Left kidney (tissue), 2 donors: ENCODE data around the gene BCO2. TPM values are rescaled to one million over a fixed set of nuclear protein-coding genes. Genes with fewer than 3 reads are reported as not detected.

ENCODE experiments used
- DNase-seq: peaks from one replicate; pipeline ENCODE4 v3.0.0-alpha.2; 2013
- polyA plus RNA-seq: library from polyadenylated mRNA; unstranded; fragments of 120-200 nt; gene quantifications from one replicate; pipeline ENCODE4 v1.2.1, GENCODE V29; 2013; ENCODE audit not compliant: insufficient read length

The BCO2 gene
- polyA plus RNA-seq, 1 donor, result 8.1 TPM

DNA sequence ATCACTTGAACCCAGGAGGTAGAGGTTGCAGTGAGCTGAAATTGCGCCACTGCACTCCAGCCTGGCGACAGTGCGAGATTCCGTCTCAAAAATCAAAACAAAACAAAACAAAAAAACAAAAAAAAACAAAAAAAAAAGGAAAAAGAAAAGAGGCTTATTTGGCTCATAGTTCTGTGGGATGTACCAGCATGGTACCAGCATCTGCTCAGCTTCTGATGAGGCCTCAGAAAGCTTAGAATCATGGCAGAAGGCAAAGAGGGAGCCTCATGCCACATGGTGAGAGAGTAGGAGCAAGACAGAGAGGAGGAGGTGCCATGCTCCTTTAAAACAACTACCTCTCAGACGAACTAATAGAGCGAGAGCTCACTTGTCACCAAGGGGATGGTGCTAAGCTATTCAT is 40.3 kb downstream of the BCO2 start:
- no peak for DNase-seq

DNA sequence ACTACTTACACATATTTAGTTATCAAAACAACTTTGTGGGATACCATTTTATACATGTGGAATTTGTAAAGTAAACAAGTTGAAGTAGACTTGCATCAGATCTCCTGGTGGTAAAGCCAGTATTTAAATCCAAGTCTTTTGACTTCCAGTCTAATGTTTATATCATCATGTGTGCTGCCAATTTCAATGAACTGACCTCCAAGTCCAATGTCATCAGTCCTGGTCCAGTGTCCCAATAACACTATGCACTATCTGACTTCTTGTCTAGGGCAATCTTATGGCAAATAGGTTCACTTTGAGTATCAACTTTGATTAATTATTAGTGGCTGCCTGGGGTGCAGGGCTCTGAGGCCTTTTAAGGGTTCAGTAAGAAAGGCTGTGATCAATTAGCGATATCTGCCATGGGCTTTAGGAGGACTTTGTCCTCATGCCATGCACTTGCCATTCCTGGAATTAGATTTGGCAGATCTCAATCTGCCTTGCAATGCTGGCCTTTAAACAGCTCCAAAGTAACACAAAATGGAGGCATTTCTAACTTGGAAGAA is 41.3 kb downstream of the BCO2 start:
- no peak for DNase-seq

DNA sequence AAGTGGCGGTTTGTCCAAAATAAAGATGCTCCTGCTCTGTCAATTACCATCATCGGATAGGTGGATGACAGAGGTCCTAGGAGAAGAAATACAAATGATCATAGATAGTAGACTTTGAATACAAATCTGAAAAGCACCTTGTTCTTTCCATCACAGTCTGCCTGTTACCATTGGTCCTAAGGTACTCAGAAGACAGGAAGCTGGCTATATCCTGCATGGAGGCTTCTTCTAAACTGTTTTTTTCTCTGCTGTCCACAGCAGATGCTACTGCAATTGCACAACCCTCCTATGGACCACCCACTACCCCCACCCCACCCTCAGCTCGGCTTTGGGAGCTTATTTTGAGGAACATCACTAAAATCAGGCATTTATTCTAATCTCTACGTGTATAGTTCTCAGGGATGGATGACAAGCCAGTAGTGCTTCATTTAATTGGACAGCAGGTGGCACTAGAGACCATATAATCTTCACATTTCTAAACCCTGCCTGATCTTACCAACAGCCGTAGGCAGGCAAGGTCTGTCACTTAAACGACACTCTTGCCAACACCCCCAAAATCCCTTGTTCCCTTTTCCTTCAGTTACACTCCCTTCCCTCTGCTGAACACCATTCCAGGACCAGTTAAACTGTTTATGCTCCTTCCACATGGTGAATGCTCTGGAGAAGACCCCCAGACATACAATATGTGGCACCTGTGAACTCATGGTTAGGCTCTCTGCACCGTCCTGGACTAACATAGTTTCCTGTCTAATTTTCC is 44.3 kb downstream of the BCO2 start:
- peak; percentile 70 for DNase-seq

DNA sequence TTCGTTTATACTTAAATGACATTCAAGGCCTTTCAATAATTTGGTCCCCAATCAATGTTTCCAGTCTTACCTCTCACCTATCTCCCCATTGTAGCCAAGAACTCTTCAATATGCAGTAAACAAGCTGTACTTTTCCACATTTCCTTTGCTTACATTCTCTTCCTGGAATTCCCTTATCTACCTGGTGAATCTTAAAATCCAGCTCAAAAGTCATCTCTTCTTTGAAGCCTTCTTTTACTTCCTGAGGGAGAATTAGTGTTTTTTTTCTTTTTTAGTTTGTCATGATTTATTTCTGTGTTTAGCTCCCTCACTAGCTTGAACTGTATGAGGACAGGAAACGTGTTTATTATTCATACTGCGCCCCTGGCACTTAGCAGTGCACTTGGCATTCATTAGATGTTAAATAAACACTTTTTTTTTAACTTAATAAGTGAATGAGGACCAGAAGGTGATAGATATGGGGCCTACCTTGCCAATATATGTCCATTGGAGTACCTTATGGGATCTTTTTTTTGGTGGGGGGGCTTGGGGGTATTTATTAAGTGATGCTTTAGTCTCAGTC is 46.0 kb downstream of the BCO2 start:
- DNase-seq, result no peak

DNA sequence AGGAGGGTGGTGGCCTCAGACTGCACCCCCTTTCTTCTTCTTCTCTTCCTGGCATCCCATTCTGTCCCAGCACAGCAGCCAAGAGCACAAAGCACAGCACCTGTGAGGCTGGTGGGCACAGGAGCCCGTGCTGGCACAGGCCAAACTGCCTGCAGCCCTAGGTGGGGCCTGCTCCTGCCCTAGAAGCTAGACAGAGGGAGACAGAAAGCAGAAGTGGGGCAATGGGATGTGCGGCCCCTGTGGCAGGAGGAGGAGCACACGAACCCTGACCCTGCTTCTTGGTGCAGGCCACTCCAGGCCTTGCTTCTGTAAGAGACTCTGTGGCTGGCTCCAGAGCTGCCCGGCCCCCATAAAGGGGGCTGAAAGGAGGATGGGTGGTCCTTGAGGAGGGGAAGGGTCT is 47.0 kb downstream of the BCO2 start:
- DNase-seq, result no peak

DNA sequence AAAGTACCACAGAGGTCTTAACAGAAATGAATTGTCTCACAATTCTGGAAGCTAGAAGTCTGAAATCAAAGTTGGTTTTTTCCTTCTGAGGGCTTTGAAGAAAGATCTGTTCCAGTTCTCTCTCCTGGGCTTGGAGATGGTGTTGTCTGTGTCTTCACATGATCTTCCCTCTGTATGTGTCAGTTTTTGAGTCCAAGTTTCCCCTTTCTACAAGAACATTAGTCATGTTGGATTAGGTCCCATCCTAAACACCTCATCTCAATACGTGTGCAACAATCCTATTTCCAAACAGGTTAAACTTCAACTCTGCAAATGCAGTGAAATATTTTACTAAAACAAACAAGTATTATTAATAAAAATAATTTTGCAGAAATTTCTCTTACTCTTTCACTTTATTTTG is 47.8 kb downstream of the BCO2 start:
- no peak for DNase-seq

DNA sequence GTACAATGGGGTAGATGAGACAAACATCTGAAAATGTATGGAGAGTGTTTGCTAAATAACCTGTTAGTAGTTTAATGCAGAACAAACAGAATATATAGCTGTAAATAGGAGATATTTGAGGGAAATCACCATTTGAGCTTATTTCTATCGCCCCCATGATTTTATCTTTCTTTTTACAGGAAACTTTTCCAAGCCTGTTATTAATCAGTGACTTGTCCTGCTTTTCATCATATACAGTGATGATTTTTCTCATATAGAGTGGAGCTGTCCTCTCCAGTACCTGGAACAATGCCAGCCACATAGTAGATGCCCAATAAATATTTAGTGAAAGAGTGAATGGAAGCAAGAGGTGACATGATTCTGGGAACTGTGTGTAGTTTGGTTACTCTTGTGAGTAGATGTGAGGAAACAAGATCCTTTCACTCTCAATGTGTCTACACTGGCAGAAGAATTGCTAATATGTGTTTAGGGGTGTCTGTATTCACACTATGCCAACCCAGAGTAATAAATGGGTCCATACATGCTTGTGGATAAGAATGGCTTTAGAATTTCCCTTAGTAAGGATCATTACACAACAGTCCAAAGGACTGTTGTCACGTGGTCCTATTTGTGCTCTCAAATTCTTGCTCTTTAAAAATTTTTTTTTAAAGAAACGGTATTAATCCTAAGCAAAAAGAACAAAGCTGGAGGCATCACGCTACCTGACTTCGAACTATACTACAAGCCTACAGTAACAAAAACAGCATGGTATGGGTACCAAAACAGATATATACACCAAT is 48.6 kb downstream of the BCO2 start:
- no peak for DNase-seq

DNA sequence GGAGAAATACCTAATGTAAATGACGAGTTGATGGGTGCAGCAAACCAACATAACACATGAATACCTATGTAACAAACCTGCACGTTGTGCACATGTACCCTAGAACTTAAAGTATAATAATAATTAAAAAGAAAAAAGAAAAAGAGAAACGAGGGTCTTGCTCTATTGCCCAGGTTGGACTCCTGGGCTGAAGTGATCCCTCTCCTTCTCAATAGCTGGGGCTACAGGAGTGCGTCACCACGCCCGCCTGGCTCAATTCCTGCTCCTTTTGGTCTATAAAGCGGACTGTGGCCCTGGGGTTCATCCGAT is 50.4 kb downstream of the BCO2 start:
- DNase-seq, result no peak

DNA sequence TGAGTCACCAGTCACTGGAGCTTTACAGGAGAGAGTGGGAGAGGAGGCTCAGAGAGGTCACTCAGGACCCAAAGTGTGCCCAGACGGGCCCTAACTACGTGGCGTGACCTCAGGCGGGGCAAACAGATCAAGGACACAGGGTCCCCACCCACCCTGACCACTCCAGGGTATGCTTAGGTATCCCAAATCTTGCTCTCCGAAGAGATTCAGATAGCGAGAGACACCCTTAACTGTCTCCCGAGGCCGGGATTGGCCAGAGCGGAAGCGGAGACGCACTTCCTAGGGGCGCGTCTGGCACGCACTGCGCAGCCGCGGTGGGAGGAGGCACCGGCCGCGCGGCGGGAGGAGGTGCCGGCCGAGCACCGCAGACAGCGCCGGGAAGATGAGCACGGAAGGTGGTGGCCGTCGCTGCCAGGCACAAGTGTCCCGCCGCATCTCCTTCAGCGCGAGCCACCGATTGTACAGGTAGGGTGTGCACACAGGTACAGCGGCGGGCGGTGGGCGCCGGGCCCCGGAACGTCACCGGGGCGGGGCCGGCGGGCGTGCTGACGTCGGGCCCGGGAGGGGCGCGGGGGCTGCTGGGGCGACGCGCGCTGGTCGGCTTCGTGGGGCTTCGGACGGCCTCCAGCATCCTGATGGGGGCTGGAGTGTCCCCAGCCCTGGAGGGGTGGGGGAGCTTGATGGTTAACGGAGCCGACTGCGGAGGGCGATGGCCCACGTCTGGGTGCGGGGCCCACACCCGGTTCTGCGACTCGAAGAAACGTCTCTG is 50.9 kb downstream of the BCO2 start, which contains the start of gene PTS:
Gene PTS, plus strand, starts transcription at position 367 of the 769 bp plus-strand sequence. Its CDS starts 16 bp downstream, at position 383.
- peak; percentile 85 for DNase-seq

DNA sequence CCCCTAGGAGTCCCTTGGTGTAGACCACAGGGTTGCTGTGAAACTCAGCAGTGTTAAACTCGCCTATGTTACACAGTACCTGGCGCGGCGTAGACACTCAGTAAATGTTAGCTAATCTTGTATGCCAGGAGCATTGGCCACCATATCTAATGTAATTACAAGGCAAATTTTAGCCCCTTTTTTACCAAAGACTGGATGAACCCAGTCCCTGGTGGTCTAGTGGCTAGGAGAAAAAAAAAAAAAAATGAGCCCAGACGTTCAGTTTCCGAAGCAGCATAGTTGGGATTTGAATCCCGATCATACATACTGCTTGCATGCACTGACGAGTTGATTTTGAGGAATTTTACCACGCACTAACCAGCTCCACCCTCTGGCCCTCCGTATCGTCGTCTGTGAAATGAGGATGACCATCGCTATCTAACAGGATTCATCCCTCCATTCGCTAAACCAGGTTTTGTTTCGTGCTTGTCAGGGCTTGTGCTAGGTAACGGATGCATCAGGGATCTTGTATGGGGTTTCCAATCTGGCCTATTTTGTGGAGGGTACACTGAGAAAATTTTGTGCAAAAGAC is 51.6 kb downstream of the BCO2 start:
- peak; percentile 21 for DNase-seq

DNA sequence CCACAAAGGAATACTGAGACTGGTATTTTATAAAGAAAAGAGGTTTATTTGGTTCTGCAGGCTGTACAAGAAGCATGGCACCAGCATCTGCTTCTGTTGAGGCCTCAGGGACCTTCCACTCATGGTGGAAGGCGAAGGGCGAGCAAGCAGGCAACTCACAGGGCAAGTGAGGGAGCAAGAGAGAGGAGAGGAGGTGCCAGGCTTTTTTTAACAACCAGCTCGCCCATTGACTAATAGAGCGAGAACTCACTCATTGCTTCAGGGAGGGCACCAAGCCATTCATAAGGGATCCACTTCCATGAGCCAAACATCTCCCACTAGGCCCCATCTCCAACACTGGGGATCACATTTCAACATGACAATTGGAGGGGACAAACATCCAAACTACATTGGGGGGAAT is 52.2 kb downstream of the BCO2 start:
- DNase-seq, result no peak

DNA sequence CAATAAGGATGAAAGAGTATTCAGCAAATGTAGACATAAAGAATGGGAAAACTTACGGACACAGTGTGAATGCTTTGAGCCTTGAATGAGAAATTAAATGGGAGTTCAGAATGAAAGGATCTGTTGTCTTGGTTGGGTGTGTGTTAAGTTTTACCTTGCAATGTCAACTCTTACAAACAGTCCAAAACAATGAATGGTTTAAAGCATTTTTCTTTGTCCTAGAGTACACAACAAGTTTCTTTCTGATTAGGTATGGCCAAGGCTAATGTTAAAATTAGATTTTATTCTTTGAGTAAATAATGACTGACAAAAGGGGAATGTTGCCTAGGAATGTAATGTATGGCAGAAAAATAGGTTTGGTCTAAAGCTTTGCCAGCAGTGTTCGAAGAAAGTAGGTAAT is 53.4 kb downstream of the BCO2 start:
- DNase-seq, result no peak

DNA sequence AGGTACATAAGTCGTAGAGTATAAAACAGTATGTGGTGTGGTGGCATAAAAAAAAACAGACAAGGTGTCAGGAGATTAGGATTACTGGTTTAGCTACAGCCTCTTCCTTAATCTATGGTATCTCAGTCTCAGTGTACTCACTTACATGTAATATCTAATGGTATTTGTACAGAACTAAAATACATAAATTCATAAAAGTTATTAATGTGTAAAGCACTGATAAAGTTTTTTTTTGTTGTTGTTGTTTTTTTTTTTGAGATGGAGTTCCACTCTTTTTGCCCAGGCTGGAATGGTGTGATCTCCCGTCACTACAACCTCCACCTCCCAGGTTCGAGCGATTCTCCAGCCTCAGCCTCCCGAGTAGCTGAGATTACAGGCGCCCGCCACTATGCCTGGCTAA is 53.8 kb downstream of the BCO2 start:
- DNase-seq, result no peak

DNA sequence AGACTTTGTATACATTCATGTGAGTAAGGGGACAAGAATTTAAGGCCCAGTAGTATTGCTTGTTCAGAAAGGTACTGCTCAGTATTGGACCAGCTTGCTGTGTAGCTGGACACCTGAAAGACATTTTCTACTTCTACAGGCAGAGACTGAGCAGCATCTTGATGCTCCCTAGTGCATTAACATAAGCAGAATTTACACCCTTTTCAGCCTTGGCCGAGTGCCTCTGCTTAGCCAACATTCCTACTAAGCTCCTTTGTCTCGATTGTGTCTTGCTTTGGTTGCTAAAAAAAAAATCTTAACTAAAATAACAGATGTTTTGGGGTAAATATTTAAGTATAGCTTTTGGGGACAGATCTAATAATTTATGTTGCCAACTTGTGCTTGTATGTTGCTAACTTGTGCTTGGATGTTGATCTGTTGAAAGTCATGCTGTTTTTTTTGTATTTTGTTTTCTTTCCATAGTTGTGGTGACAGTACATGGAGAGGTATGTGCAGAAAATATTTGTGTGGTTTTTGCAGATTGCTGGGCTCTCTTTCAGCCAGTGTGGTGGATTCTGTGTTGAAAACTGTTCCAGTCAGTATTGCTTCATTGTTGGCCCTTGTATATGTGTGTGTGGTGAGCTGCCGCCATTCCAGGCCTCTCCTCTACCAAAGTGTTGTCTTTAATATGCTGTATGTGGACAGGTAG is 54.6 kb downstream of the BCO2 start:
- no peak for DNase-seq

DNA sequence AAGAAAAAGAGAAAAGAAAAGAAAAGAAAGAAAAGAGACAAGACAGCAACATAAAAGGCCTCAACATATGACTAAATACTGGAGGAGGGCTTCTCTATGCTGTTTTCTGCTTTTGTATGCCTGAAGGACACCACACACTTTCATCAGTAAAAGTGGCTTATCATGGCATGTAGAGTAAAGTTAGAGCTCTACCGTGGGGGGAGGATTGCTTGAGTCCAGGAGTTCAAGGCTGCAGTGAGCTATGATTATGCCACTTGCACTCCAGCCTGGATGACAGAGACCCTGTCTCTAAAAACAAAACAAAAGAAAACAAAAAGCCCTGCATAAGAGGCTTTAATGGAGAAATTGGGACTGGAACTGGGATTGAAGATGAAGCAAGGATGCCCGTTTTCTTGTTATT is 56.6 kb downstream of the BCO2 start:
- no peak for DNase-seq

DNA sequence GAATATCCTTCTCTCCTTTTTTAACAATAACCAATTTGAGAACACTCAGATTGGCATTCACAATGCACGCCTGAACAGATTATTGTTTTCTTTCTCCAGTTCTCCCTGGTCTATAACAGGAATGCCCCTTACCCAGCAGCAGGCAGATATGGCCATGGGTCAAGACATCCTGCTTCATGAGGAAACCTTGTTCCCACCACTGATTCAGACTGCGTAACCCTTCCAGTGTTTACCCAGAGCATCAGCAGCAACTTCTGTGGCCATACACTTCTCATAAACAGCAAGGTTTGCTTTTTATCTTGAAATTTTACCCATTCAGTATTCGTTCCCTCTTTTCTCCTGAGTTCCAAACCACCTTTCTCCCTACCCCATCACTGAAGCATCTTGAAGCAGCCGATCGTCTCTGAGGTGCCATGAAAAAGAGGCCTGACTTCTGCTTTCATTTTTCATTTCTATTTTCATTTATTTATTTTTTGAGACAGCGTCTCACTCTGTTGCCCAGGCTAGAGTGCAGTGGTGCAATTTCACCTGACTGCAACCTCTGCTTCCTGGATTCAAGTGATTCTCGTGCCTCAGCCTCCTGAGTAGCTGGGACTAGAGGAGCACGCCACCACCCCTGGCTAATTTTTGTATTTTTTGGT is 60.6 kb downstream of the BCO2 start:
- no peak for DNase-seq

DNA sequence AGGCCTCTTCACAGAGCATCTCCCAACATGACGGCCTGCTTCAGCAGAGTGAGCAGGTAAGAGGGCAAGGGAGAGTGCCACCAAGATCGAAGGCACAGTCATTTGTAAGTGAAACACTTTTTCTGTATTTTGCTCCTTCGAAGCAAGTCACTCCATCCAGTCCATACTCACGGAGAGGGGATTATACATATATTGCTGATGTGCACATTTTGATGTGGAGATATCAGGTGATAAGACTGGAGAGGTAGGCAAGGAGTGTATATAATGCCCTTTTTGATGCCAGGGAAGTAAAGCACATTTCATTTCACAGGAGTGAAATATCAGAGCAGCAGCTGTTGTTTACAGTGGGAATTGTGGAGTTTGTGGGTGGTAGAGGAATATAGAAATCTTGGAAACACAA is 62.1 kb downstream of the BCO2 start:
- DNase-seq, result no peak

DNA sequence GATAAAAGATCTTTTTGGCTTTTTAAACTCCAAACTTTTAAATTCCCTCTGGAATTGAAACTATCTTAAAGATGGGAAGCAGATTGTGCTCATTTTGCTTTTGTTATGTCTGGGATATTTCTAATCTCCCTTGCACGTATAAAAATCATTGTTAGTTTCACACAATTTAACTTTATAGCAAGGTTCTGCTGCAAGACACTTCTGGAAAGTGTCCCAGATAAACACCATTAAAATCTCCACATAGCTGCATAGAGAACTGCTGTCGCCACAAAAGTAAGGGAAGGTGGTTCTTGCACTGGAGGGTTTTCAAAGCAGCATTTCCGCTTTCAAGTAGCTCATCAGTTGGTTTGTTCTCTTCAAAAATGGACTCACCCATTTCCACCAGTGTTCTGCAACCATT is 62.7 kb downstream of the BCO2 start:
- no peak for DNase-seq

DNA sequence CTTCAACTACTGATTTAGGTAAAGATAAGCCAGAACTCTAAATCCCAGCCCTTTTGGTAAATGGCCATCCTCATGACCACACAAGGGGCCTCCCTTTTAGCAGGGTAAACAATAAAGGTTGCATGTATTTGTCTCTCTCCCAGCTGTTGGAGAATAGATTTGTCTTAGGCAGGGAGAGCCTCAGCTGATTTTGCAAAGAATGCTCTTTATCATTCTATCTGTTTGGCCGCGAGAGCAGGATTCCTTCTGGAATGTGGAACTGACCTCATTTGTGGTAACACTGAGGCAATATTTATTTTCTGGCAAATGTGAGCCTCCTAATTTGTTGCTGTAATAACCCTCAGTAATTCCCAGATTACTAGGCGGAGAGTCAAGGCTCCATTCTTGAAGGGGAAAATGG is 66.2 kb downstream of the BCO2 start:
- no peak for DNase-seq

DNA sequence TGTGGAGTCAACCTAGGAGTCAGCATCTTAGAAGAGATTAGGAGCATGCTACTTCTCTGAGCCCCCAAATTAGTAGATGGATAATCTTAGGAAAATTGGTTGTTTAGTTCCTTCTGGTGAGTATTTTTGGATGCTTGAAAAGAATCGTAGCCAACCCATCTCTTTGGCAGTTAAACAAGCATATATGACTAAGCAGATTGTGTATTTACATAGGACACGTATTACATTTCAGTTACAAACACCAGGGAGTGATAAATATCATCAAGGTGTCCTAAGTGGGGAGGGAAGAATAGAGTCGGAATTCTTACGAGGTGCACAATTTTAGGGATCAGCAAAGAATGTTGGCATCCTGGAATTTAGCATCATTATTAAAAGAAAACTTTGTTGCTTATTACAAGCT is 71.9 kb downstream of the BCO2 start:
- no peak for DNase-seq

DNA sequence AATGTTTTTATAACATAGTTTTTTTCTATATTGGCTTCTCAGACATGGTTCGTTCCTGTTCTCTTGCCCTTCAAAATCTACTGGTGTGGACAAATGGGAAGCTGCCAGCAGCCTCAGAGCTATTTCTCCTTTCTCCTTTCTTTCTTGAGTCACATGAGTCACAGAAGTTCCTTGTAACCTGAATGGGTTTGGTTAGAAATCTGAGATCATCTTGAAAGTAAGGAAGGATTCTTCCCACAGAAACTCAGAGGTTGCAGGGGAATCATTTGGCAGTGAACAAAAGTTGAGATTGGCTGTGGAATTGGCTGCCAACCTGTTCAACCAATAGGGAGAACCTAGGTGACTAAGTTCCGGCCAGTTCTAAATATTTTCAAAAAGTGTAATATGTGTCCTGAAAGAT is 72.9 kb downstream of the BCO2 start:
- no peak for DNase-seq
